Neural progenitor cell (in vitro differentiated cells): ENCODE data around the gene ATXN7L1. TPM values are rescaled to one million over a fixed set of nuclear protein-coding genes. Genes with fewer than 3 reads are reported as not detected.

Source experiments
- DNase-seq: peaks from one replicate; pipeline ENCODE4 v3.0.0-alpha.2; 2016; ENCODE audit warnings: low spot score
- H2AFZ ChIP-seq: fragments of 200-600 bp; sonication (generic); replicated peaks from 2 replicates; pipeline ENCODE4 v1.6.1; 2016; ENCODE audit warnings: antibody characterized with exemption
- H3F3A ChIP-seq: fragments of 200-600 bp; sonication (generic); 2 replicates; pipeline ENCODE4 v1.6.1; 2016; ENCODE audit warnings: antibody characterized with exemption, low read depth
- H3K27ac ChIP-seq: fragments of 200-600 bp; sonication (generic); 2 replicates; pipeline ENCODE4 v1.5.1; 2016; ENCODE audit warnings: mild to moderate bottlenecking
- H3K27me3 ChIP-seq: fragments of 200-600 bp; sonication (generic); 2 replicates; pipeline ENCODE4 v1.6.1; 2016; ENCODE audit warnings: mild to moderate bottlenecking, moderate library complexity
- H3K36me3 ChIP-seq: fragments of 200-600 bp; sonication (generic); 2 replicates; pipeline ENCODE4 v1.5.1; 2016
- H3K4me1 ChIP-seq: fragments of 200-600 bp; sonication (generic); 2 replicates; pipeline ENCODE4 v1.6.1; 2016; ENCODE audit warnings: mixed run types
- H3K4me2 ChIP-seq: fragments of 200-600 bp; sonication (generic); 2 replicates; pipeline ENCODE4 v1.6.1; 2016
- H3K4me3 ChIP-seq: fragments of 200-600 bp; sonication (generic); 2 replicates; pipeline ENCODE4 v1.5.1; 2016
- H3K79me2 ChIP-seq: fragments of 200-600 bp; sonication (generic); 2 replicates; pipeline ENCODE4 v1.6.1; 2016; ENCODE audit warnings: low read depth
- H3K9ac ChIP-seq: fragments of 200-600 bp; sonication (generic); 2 replicates; pipeline ENCODE4 v1.6.1; 2016
- H3K9me3 ChIP-seq: fragments of 200-600 bp; sonication (generic); 2 replicates; pipeline ENCODE4 v1.5.1; 2016; ENCODE audit warnings: low read depth
- H4K20me1 ChIP-seq: fragments of 200-600 bp; sonication (generic); 2 replicates; pipeline ENCODE4 v1.6.1; 2016; ENCODE audit warnings: low read depth
- H3K27ac Mint-ChIP-seq: 3 replicates; pipeline ENCODE4 v1.8.0; 2021; ENCODE audit warnings: mixed read lengths
- H3K27me3 Mint-ChIP-seq: 2 replicates; pipeline ENCODE4 v1.8.0; 2022; ENCODE audit warnings: low read depth, mild to moderate bottlenecking, inconsistent platforms, moderate library complexity, mixed read lengths; ENCODE audit not compliant: insufficient read depth
- H3K36me3 Mint-ChIP-seq: 3 replicates; pipeline ENCODE4 v1.8.0; 2021; ENCODE audit warnings: mixed read lengths
- H3K4me1 Mint-ChIP-seq: 3 replicates; pipeline ENCODE4 v1.8.0; 2021; ENCODE audit warnings: mixed read lengths
- H3K4me3 Mint-ChIP-seq: 3 replicates; pipeline ENCODE4 v1.8.0; 2021; ENCODE audit warnings: mild to moderate bottlenecking, moderate library complexity, mixed read lengths
- H3K9me3 Mint-ChIP-seq: 3 replicates; pipeline ENCODE4 v1.8.0; 2020; ENCODE audit warnings: mixed read lengths
- CTCF ChIP-seq: fragments of 200-600 bp; sonication (generic); IDR thresholded peaks from 2 replicates; pipeline ENCODE4 v1.5.1; 2017; ENCODE audit warnings: antibody characterized with exemption, mild to moderate bottlenecking
- EZH2 ChIP-seq: fragments of 200-600 bp; sonication (generic); IDR thresholded peaks from 2 replicates; pipeline ENCODE4 v1.6.1; 2017; ENCODE audit warnings: antibody characterized with exemption, mild to moderate bottlenecking, moderate library complexity
- EZH2phosphoT487 ChIP-seq: fragments of 200-600 bp; sonication (generic); IDR thresholded peaks from 2 replicates; pipeline ENCODE4 v1.6.1; 2017; ENCODE audit warnings: antibody characterized with exemption
- total RNA-seq: library from RNA; depleted of rRNA; stranded (reverse); fragments of >200 nt; gene quantifications from 2 replicates; pipeline ENCODE4 v1.2.3, GENCODE V29; 2015; ENCODE audit warnings: low replicate concordance

Gene ATXN7L1
- total RNA-seq, 1 donor from 2014 or later = 5.9 TPM

GRCh38 chr7:105584165-105584564 is 292.2 kb downstream of the ATXN7L1 start:
- Histone ChIP-seq H3K4me1 (peaks cover 5% of the 10 kb centered on the region), H3K9me3 (no peaks in the 10 kb centered on the region), H3K36me3 (no peaks in the 10 kb centered on the region), H3K9ac (no peak overlapping the region), H3K27ac (no peak overlapping the region), H4K20me1 (no peaks in the 10 kb centered on the region), H3F3A (peaks cover 5% of the 10 kb centered on the region), H3K4me3 (no peak overlapping the region), H2AFZ (no peak overlapping the region), H3K27me3 (no peaks in the 10 kb centered on the region), H3K79me2 (no peaks in the 10 kb centered on the region), H3K4me2 (no peak overlapping the region)
- Mint-ChIP-seq H3K4me3 (no peak overlapping the region), H3K27ac (no peak overlapping the region), H3K27me3 (peaks cover 9% of the 10 kb centered on the region), H3K4me1 (peaks cover 23% of the 10 kb centered on the region), H3K36me3 (no peaks in the 10 kb centered on the region), H3K9me3 (peaks cover 9% of the 10 kb centered on the region)
- TF ChIP-seq CTCF = no peak
- no peak for TF ChIP-seq EZH2
- no peak for TF ChIP-seq EZH2phosphoT487
- no peak for DNase-seq

GRCh38 chr7:105583061-105583460 is 293.3 kb downstream of the ATXN7L1 start:
- no peaks in the 10 kb centered on the region for H3K36me3 ChIP-seq
- DNase-seq = no peak
- no peak overlapping the region for H2AFZ ChIP-seq
- no peaks in the 10 kb centered on the region for H3K79me2 ChIP-seq
- no peaks in the 10 kb centered on the region for H4K20me1 ChIP-seq
- no peak overlapping the region for H3K4me2 ChIP-seq
- H3F3A ChIP-seq = peaks cover 5% of the 10 kb centered on the region
- Mint-ChIP-seq H3K27me3 (peaks cover 6% of the 10 kb centered on the region), H3K36me3 (no peaks in the 10 kb centered on the region), H3K27ac (no peak overlapping the region), H3K9me3 (peaks cover 9% of the 10 kb centered on the region), H3K4me3 (no peak overlapping the region), H3K4me1 (peaks cover 18% of the 10 kb centered on the region)
- no peaks in the 10 kb centered on the region for H3K9me3 ChIP-seq
- H3K27me3 ChIP-seq = no peaks in the 10 kb centered on the region
- no peak for TF ChIP-seq EZH2
- no peak for TF ChIP-seq EZH2phosphoT487
- no peak for TF ChIP-seq CTCF
- H3K27ac ChIP-seq = no peak overlapping the region
- H3K9ac ChIP-seq = no peak overlapping the region
- H3K4me1 ChIP-seq = peaks cover 5% of the 10 kb centered on the region
- H3K4me3 ChIP-seq = no peak overlapping the region

GRCh38 chr7:105581066-105581811 is 295.2 kb downstream of the ATXN7L1 start, which contains the start of gene EFCAB10:
Gene EFCAB10, minus strand, starts transcription at chr7:105581493. Its CDS starts 30 bp downstream, at chr7:105581463.
- H3K27ac Mint-ChIP-seq = peak within 1 kb of the TSS; percentile 21
- H3K4me2 ChIP-seq = peak within 1 kb of the TSS; percentile 90
- H3K4me1 Mint-ChIP-seq = peaks cover 18% of the 10 kb centered on the region
- H3K79me2 ChIP-seq = no peaks in the 10 kb centered on the region
- peaks cover 9% of the 10 kb centered on the region for H3K9me3 Mint-ChIP-seq
- H3K4me3 Mint-ChIP-seq = peak within 1 kb of the TSS; percentile 88
- no peaks in the 10 kb centered on the region for H3K27me3 ChIP-seq
- H4K20me1 ChIP-seq = no peaks in the 10 kb centered on the region
- DNase-seq = peak; percentile 97
- no peak within 1 kb of the TSS for H3K9ac ChIP-seq
- H3K4me3 ChIP-seq = peak within 1 kb of the TSS; percentile 60
- H2AFZ ChIP-seq = peak within 1 kb of the TSS; percentile 100
- no peaks in the 10 kb centered on the region for H3K9me3 ChIP-seq
- no peak for TF ChIP-seq EZH2
- no peak for TF ChIP-seq EZH2phosphoT487
- peak; percentile 27 for TF ChIP-seq CTCF
- no peaks in the 10 kb centered on the region for H3K36me3 ChIP-seq
- peaks cover 5% of the 10 kb centered on the region for H3K4me1 ChIP-seq
- peaks cover 4% of the 10 kb centered on the region for H3K27me3 Mint-ChIP-seq
- peaks cover 5% of the 10 kb centered on the region for H3F3A ChIP-seq
- no peaks in the 10 kb centered on the region for H3K36me3 Mint-ChIP-seq
- H3K27ac ChIP-seq = no peak within 1 kb of the TSS
